Tibial nerve (tissue), 4 donors: ENCODE results near the gene COPE. TPM values are rescaled to one million over a fixed set of nuclear protein-coding genes. Genes with fewer than 3 reads are reported as not detected.
A peak's percentile ranks its signal among the peaks of the same experiment; 100 is the strongest.

Source experiments
- DNase-seq, 2 donors: peaks; one replicate each; pipeline ENCODE4 v3.0.0-alpha.2; 2019; ENCODE audit warnings: low spot score in 2 of 2
- H3K27ac ChIP-seq, 4 donors: fragments of 200-600 bp; sonication (generic) in 3 of 4; one replicate each; pipeline ENCODE4 v1.5.1; 2017 to 2019; ENCODE audit warnings: mild to moderate bottlenecking in 1 of 4
- H3K27me3 ChIP-seq, 2 donors: fragments of 200-600 bp; sonication (generic) in 1 of 2; one replicate each; pipeline versions ENCODE4 v1.5.1 to v1.6.0; 2017 to 2019
- H3K36me3 ChIP-seq, 3 donors: fragments of 200-600 bp; sonication (generic); one replicate each; pipeline ENCODE4 v1.5.1; 2018 to 2019
- H3K4me1 ChIP-seq, 4 donors: fragments of 200-600 bp; sonication (generic) in 3 of 4; one replicate each; pipeline ENCODE4 v1.5.1; 2017 to 2019
- H3K4me3 ChIP-seq, 4 donors: fragments of 200-600 bp; sonication (generic) in 3 of 4; one replicate each; pipeline ENCODE4 v1.5.1; 2017 to 2019; ENCODE audit warnings: mild to moderate bottlenecking in 1 of 4, moderate library complexity in 1 of 4
- H3K9me3 ChIP-seq, 4 donors: fragments of 200-600 bp; sonication (generic) in 3 of 4; one replicate each; pipeline ENCODE4 v1.5.1; 2017 to 2019
- EP300 ChIP-seq, 2 donors: sonication (generic); formaldehyde crosslinking; IDR thresholded peaks; one replicate each; pipeline ENCODE4 v1.6.1; 2017; ENCODE audit warnings: antibody characterized with exemption in 2 of 2, mild to moderate bottlenecking in 1 of 2
- POLR2A ChIP-seq, 2 donors: fragments of 450-650 bp; IDR thresholded peaks; one replicate each; pipeline ENCODE4 v1.6.1; 2017; ENCODE audit warnings: antibody characterized with exemption in 2 of 2, mild to moderate bottlenecking in 2 of 2, moderate library complexity in 2 of 2
- WGBS, 2 donors: methylation state at CpG; one replicate each; pipeline ENCODE4 v1.1.5; 2018; 5-methylcytosine and 5-hydroxymethylcytosine counted together
- total RNA-seq, 4 donors: library from RNA; depleted of rRNA; stranded (reverse); fragments of >200 nt; gene quantifications; one replicate each; pipeline ENCODE4 v1.1.0, GENCODE V29; 2016
- TF ChIP-seq, protein P1 (sequence below), 5 experiments: fragments of 200-600 bp in 3 of 5; fragments of 450-650 bp in 2 of 5; sonication (generic) in 3 of 5; IDR thresholded peaks; one replicate each; pipeline ENCODE4 v1.5.1; 2016 to 2019; ENCODE audit warnings: antibody characterized with exemption in 5 of 5, mild to moderate bottlenecking in 3 of 5, moderate library complexity in 2 of 5

Gene COPE
- total RNA-seq, 4 donors from 2014 or later = 151 to 266 (median 183) TPM

DNA sequence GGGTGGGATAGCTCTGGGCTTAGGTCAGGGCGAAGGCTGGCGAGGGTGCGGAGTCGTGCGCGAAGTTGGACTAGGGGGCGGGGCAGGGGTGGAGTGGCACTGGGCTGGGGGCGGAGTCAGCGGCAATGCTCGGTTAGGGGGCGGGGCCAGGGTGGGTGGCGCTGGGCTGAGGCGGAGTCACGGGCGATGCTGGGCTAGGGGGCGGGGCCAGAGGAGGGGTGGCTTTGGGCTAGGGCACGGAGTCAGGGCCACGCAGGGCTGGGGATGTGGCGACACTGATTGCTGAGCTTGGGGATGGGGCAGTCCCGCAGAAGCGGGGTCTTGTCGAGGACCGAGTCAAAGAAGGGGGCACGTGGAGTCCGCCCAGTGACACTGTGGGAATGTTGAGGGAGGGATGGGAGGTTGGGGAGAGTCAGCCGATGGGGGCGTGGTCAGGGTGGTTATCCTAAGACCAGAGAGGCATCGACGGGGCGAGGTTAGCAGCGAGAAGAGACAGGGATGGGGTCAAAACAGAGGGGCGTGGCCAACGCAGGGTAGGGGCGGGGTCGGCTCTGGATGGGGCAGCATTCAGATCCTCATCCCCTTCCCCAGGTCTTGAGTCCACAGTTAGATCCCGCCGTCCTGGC, 13.1 kb upstream of the COPE start:
- TF ChIP-seq EP300 (IDR thresholded peaks at IDR 0.05) (no peak), POLR2A (IDR thresholded peaks at IDR 0.05) (no peak)
- TF ChIP-seq, protein P1, sequence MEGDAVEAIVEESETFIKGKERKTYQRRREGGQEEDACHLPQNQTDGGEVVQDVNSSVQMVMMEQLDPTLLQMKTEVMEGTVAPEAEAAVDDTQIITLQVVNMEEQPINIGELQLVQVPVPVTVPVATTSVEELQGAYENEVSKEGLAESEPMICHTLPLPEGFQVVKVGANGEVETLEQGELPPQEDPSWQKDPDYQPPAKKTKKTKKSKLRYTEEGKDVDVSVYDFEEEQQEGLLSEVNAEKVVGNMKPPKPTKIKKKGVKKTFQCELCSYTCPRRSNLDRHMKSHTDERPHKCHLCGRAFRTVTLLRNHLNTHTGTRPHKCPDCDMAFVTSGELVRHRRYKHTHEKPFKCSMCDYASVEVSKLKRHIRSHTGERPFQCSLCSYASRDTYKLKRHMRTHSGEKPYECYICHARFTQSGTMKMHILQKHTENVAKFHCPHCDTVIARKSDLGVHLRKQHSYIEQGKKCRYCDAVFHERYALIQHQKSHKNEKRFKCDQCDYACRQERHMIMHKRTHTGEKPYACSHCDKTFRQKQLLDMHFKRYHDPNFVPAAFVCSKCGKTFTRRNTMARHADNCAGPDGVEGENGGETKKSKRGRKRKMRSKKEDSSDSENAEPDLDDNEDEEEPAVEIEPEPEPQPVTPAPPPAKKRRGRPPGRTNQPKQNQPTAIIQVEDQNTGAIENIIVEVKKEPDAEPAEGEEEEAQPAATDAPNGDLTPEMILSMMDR (IDR thresholded peaks at IDR 0.05) = no peak
- Histone ChIP-seq H3K4me3 (peak overlapping the region in 2 of 4 donors; percentile 23 to 32), H3K4me1 (peaks cover 0 to 16% (median 0%) of the 10 kb centered on the region in 4 donors), H3K27ac (peak overlapping the region in 2 of 4 donors; percentile 58 to 67), H3K27me3 (no peaks in the 10 kb centered on the region), H3K36me3 (peaks cover 0 to 91% (median 0%) of the 10 kb centered on the region in 3 donors), H3K9me3 (no peaks in the 10 kb centered on the region)
- DNase-seq = peak; percentile 67 to 73
- 17 to 29% methylated on average over 37 of the region's 37 CpGs for WGBS, 2 donors

DNA sequence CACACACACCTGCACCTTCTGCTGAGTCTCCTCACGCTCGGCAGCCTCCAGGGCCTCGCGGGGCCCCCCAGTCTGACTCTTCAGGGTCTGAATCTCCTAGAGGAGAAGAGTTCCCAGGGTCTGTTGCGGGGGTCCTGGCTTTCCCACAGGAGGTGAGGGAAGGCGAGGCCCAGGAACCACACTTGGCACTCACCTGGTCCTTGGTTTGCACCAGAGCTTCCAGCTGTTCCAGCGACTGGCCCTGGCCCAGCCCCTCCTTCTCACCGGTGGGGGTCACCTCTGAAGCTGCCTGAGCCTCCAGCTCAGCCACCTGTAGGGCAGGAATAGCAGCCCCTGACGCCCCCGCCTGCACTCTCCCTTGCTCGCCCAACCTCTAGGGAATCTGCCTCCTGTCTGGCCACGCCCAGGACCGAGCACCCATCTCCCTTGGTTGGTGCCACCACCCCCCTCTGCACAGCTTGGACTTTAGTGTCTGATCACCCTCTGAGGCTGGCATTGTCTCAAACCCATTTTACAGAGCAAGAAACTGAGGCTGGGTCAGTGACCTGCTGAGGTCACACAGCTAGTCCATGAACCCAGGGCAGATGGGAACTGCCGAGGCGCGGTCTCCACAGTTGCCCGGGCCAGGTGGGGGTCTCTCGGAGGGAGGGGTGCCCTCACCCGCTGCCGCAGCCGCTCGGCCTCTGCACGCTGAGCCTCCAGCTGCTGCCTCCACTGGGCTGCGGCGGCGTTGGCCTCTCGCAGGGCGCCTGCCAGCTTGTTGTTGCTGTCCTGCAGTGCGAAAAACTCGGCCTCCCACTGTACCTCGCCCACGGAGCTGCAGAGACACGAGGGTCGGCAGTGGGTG, 12.4 kb upstream of the COPE start:
- Histone ChIP-seq H3K9me3 (no peaks in the 10 kb centered on the region), H3K27me3 (no peaks in the 10 kb centered on the region), H3K4me1 (peaks cover 0 to 16% (median 0%) of the 10 kb centered on the region in 4 donors), H3K36me3 (peaks cover 0 to 91% (median 0%) of the 10 kb centered on the region in 3 donors), H3K4me3 (peak overlapping the region in 1 of 4 donors; percentile 32), H3K27ac (peak overlapping the region in 2 of 4 donors; percentile 58 to 67)
- 80 to 86% methylated on average over 24 to 29 of the region's 34 CpGs for WGBS, 2 donors
- no peak for DNase-seq
- TF ChIP-seq, protein P1 (IDR thresholded peaks at IDR 0.05) = no peak

- Histone ChIP-seq H3K9me3 (no peaks in the 10 kb centered on the region), H3K27ac (no peak overlapping the region), H3K27me3 (no peaks in the 10 kb centered on the region), H3K36me3 (peaks cover 0 to 91% (median 6%) of the 10 kb centered on the region in 3 donors), H3K4me3 (no peak overlapping the region), H3K4me1 (peaks cover 0 to 16% (median 0%) of the 10 kb centered on the region in 4 donors)
- 89 to 91% methylated on average over 21 to 24 of the region's 25 CpGs for WGBS, 2 donors
- no peak for TF ChIP-seq POLR2A (IDR thresholded peaks at IDR 0.05)
- TF ChIP-seq, protein P1 (IDR thresholded peaks at IDR 0.05) = no peak
- TF ChIP-seq EP300 (IDR thresholded peaks at IDR 0.05) = no peak
- DNase-seq = no peak
These were observed 10.1 kb upstream of the COPE start for GRCh38 chr19:18929311-18929710.

DNA sequence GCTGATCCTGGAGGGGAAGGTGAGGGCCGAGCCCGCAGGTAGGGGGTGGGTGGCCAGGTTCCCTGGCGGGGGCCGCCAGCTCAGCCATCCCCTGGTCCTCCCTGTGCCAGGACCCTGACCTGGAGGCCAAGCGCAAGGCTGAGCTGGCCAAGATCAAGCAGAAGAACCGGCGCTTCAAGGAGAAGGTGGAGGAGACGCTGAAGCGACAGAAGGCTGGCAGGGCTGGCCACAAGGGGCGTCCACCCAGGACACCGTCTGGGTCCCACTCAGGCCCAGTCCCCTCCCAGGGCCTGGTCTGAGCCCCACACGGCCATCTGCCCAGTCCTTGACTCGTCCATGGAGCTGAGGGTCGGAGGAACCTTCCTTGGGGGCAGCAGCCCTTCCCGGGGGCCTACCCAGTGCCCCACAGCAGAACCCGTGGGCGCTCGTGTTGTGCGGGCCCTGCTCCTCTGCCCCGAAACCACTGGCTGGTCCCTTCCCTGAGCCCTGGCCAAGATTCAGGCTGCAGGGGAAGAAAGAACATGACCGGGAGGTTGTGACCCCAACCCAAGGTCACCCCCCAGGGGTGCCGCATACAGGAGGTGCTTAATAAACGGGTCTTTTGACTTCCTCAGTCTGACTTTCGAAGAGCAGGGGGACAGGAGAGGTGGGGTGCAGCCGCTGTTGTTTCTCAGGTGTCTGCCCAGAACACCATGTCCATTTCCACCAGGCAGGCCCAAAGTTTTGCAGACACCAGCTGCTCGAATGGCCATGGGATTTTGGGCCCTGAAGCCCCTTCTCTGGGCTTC, 9.0 kb upstream of the COPE start:
- no peak overlapping the region for H3K4me3 ChIP-seq
- no peak overlapping the region for H3K27ac ChIP-seq
- peaks cover 0 to 14% (median 0%) of the 10 kb centered on the region in 4 donors for H3K4me1 ChIP-seq
- TF ChIP-seq EP300 (IDR thresholded peaks at IDR 0.05) (no peak), POLR2A (IDR thresholded peaks at IDR 0.05) (no peak)
- TF ChIP-seq, protein P1 (IDR thresholded peaks at IDR 0.05) = no peak
- DNase-seq = no peak
- H3K27me3 ChIP-seq = no peaks in the 10 kb centered on the region
- 79 to 85% methylated on average over 17 to 18 of the region's 26 CpGs for WGBS, 2 donors
- H3K36me3 ChIP-seq = peaks cover 0 to 91% (median 12%) of the 10 kb centered on the region in 3 donors
- H3K9me3 ChIP-seq = no peaks in the 10 kb centered on the region
